Hepatocyte (in vitro differentiated cells): ENCODE results near the gene ZBP1. TPM values are rescaled to one million over a fixed set of nuclear protein-coding genes. Genes with fewer than 3 reads are reported as not detected.

Source experiments
- DNase-seq: peaks from one replicate; pipeline ENCODE4 v3.0.0-alpha.2; 2016; ENCODE audit warnings: low spot score
- H2AFZ ChIP-seq: fragments of 200-600 bp; sonication (generic); 2 replicates; pipeline ENCODE4 v1.6.0; 2016; ENCODE audit warnings: antibody characterized with exemption, mild to moderate bottlenecking
- H3K27ac ChIP-seq: fragments of 200-600 bp; sonication (generic); 2 replicates; pipeline ENCODE4 v1.5.1; 2016; ENCODE audit warnings: mild to moderate bottlenecking
- H3K27me3 ChIP-seq: fragments of 200-600 bp; sonication (generic); 2 replicates; pipeline ENCODE4 v1.6.1; 2016
- H3K36me3 ChIP-seq: fragments of 200-600 bp; sonication (generic); replicated peaks from 2 replicates; pipeline ENCODE4 v1.5.1; 2016; ENCODE audit warnings: low read depth; ENCODE audit not compliant: insufficient read depth
- H3K4me1 ChIP-seq: fragments of 200-600 bp; sonication (generic); 2 replicates; pipeline ENCODE4 v1.5.1; 2016; ENCODE audit warnings: mild to moderate bottlenecking, moderate library complexity; ENCODE audit not compliant: insufficient read depth
- H3K4me2 ChIP-seq: fragments of 200-600 bp; sonication (generic); 2 replicates; pipeline ENCODE4 v1.6.0; 2016
- H3K4me3 ChIP-seq: fragments of 200-600 bp; sonication (generic); 2 replicates; pipeline ENCODE4 v1.5.1; 2016; ENCODE audit warnings: mild to moderate bottlenecking
- H3K79me2 ChIP-seq: fragments of 200-600 bp; sonication (generic); 2 replicates; pipeline ENCODE4 v1.6.0; 2017; ENCODE audit warnings: mild to moderate bottlenecking
- H3K9me2 ChIP-seq: fragments of 200-600 bp; sonication (generic); replicated peaks from 2 replicates; pipeline ENCODE4 v1.6.0; 2017; ENCODE audit warnings: mild to moderate bottlenecking; ENCODE audit not compliant: insufficient read depth
- H3K9me3 ChIP-seq: fragments of 200-600 bp; sonication (generic); 2 replicates; pipeline ENCODE4 v1.5.1; 2016; ENCODE audit warnings: low read depth, mild to moderate bottlenecking
- H4K20me1 ChIP-seq: fragments of 200-600 bp; sonication (generic); 2 replicates; pipeline ENCODE4 v1.6.0; 2016; ENCODE audit warnings: mild to moderate bottlenecking; ENCODE audit not compliant: insufficient read depth, poor library complexity, severe bottlenecking
- EZH2 ChIP-seq: fragments of 200-600 bp; sonication (generic); IDR thresholded peaks from 2 replicates; pipeline ENCODE4 v1.6.1; 2016; ENCODE audit warnings: antibody characterized with exemption, mild to moderate bottlenecking, borderline replicate concordance
- EZH2phosphoT487 ChIP-seq: fragments of 200-600 bp; sonication (generic); IDR thresholded peaks from one replicate; pipeline ENCODE4 v1.6.1; 2018; ENCODE audit warnings: antibody characterized with exemption, mild to moderate bottlenecking, low read depth, moderate library complexity; ENCODE audit not compliant: unreplicated experiment, severe bottlenecking
- WGBS: methylation state at CpG from one replicate; pipeline ENCODE4 v1.1.6; 2016; ENCODE audit warnings: low lambda C conversion rate; ENCODE audit errors: missing lambda C conversion rate; 5-methylcytosine and 5-hydroxymethylcytosine counted together
- polyA plus RNA-seq: library from polyadenylated mRNA; unstranded; fragments of >200 nt; fragmentation: Nextera tagmentation; extraction: Ambion mirVana; gene quantifications from 2 replicates; pipeline ENCODE4 v1.2.1, GENCODE V29; 2016
- total RNA-seq: library from RNA; depleted of rRNA; stranded (reverse); fragments of >200 nt; gene quantifications from 2 replicates; pipeline ENCODE4 v1.2.3, GENCODE V29; 2014
- TF ChIP-seq, protein P1 (sequence below): fragments of 200-600 bp; sonication (generic); IDR thresholded peaks from 2 replicates; pipeline ENCODE4 v1.5.1; 2016; ENCODE audit warnings: antibody characterized with exemption, mild to moderate bottlenecking; ENCODE audit not compliant: poor library complexity

ZBP1 gene
- total and polyA plus RNA-seq, 2 experiments from 2014 or later: not detected

- H3K27ac ChIP-seq: no peak overlapping the region
- no peaks in the 10 kb centered on the region for H3K36me3 ChIP-seq
- H3K4me3 ChIP-seq: no peak overlapping the region
- no peaks in the 10 kb centered on the region for H3K27me3 ChIP-seq
- TF ChIP-seq, protein P1, sequence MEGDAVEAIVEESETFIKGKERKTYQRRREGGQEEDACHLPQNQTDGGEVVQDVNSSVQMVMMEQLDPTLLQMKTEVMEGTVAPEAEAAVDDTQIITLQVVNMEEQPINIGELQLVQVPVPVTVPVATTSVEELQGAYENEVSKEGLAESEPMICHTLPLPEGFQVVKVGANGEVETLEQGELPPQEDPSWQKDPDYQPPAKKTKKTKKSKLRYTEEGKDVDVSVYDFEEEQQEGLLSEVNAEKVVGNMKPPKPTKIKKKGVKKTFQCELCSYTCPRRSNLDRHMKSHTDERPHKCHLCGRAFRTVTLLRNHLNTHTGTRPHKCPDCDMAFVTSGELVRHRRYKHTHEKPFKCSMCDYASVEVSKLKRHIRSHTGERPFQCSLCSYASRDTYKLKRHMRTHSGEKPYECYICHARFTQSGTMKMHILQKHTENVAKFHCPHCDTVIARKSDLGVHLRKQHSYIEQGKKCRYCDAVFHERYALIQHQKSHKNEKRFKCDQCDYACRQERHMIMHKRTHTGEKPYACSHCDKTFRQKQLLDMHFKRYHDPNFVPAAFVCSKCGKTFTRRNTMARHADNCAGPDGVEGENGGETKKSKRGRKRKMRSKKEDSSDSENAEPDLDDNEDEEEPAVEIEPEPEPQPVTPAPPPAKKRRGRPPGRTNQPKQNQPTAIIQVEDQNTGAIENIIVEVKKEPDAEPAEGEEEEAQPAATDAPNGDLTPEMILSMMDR: no peak
- TF ChIP-seq EZH2phosphoT487: no peak
- no peak for TF ChIP-seq EZH2
- H2AFZ ChIP-seq: no peak overlapping the region
- H4K20me1 ChIP-seq: no peaks in the 10 kb centered on the region
- H3K79me2 ChIP-seq: no peaks in the 10 kb centered on the region
- 84% methylated on average over 12 of the region's 13 CpGs for WGBS
- no peaks in the 10 kb centered on the region for H3K9me2 ChIP-seq
- peaks cover 30% of the 10 kb centered on the region for H3K4me1 ChIP-seq
- no peaks in the 10 kb centered on the region for H3K9me3 ChIP-seq
- no peak overlapping the region for H3K4me2 ChIP-seq
- DNase-seq: no peak
These were observed 39.6 kb downstream of the ZBP1 start for GRCh38 chr20:57580478-57581201.

- H3K27ac ChIP-seq: no peak overlapping the region
- WGBS: 48% methylated on average over 21 of the region's 21 CpGs
- DNase-seq: peak; percentile 39
These were observed 40.3 kb downstream of the ZBP1 start for GRCh38 chr20:57579898-57580447.

GRCh38 chr20:57579331-57579897, 40.8 kb downstream of the ZBP1 start:
- H4K20me1 ChIP-seq: no peaks in the 10 kb centered on the region
- no peak overlapping the region for H3K4me3 ChIP-seq
- H3K4me1 ChIP-seq: peaks cover 30% of the 10 kb centered on the region
- no peaks in the 10 kb centered on the region for H3K9me2 ChIP-seq
- no peaks in the 10 kb centered on the region for H3K36me3 ChIP-seq
- H3K9me3 ChIP-seq: no peaks in the 10 kb centered on the region
- no peak overlapping the region for H3K27ac ChIP-seq
- TF ChIP-seq, protein P1: no peak
- TF ChIP-seq EZH2: no peak
- TF ChIP-seq EZH2phosphoT487: no peak
- no peak overlapping the region for H2AFZ ChIP-seq
- H3K79me2 ChIP-seq: no peaks in the 10 kb centered on the region
- peaks cover 11% of the 10 kb centered on the region for H3K27me3 ChIP-seq
- DNase-seq: no peak
- WGBS: 79% methylated on average over 10 of the region's 11 CpGs
- peak overlapping the region; percentile 39 for H3K4me2 ChIP-seq

More at GRCh38 chr20:57579898-57580447, 40.3 kb downstream of the ZBP1 start:
- no peaks in the 10 kb centered on the region for H4K20me1 ChIP-seq
- no peaks in the 10 kb centered on the region for H3K9me3 ChIP-seq
- H3K4me3 ChIP-seq: no peak overlapping the region
- H3K79me2 ChIP-seq: no peaks in the 10 kb centered on the region
- peaks cover 30% of the 10 kb centered on the region for H3K4me1 ChIP-seq
- no peaks in the 10 kb centered on the region for H3K36me3 ChIP-seq
- peak overlapping the region; percentile 39 for H3K4me2 ChIP-seq
- H3K9me2 ChIP-seq: no peaks in the 10 kb centered on the region
- H3K27me3 ChIP-seq: peaks cover 5% of the 10 kb centered on the region
- TF ChIP-seq EZH2phosphoT487 (no peak), EZH2 (no peak)
- TF ChIP-seq, protein P1: no peak
- H2AFZ ChIP-seq: no peak overlapping the region
